Right lung (tissue), 5 donors: Measurements from ENCODE around the gene B4GALNT3. TPM values are rescaled to one million over a fixed set of nuclear protein-coding genes. Genes with fewer than 3 reads are reported as not detected.
A peak's percentile ranks its signal among the peaks of the same experiment; 100 is the strongest.

Experiments used
- DNase-seq, 2 donors: peaks; one replicate each; pipeline ENCODE4 v3.0.0-alpha.2; 2013
- polyA plus RNA-seq, 5 donors: library from polyadenylated mRNA; unstranded; fragments of 120-200 nt; gene quantifications; one replicate each; pipeline versions ENCODE4 v1.2.1 to v1.2.3, GENCODE V29; 2013; ENCODE audit warnings: inconsistent platforms in 1 of 5, low replicate concordance in 1 of 5; ENCODE audit not compliant: insufficient read length in 5 of 5, insufficient read depth in 1 of 5

Gene B4GALNT3
- polyA plus RNA-seq, 5 donors = 2.2 to 7.6 (median 4.4) TPM

DNA sequence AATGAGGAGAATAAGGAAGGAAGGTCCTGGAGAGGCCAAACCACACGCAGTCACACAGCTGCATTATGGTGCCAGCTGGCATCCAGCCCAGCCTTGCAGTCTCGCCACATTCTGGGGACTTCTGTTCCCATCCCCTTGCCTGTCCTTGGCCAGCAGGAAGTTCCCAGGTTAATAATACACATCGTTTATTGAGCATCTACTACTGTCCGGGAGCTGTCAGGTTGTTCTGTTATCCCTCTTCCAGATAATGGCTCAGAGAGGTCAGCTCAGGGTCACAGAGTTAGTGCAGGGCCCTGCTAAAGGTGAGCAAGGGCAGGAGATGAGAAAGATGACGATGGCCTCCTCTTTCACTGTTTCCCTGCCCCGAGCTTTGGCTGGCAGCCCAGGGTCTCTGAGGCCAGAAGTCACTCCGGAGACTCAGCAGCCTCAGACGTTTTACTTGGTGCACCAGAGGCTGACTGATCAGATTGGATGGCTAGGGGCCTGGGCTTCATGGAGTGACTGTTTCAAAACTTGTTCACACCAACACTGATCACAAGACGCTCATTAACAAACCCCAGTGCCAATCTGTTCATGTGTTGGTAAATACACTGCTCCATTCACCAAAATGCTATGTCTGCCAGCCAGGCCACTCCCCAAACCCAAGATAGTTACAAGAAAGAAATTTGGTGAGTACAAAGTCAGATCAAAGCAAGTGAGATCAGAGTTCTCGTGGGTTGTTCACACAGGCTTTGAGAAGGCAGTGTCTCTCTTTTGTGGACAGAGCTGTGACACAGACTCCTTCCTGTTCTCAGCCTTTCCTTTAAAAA is 79.2 kb downstream of the B4GALNT3 start:
- DNase-seq = peak; percentile 30 to 38

- DNase-seq = no peak
Measured at GRCh38 chr12:539540-540310, 80.0 kb downstream of the B4GALNT3 start.

DNA sequence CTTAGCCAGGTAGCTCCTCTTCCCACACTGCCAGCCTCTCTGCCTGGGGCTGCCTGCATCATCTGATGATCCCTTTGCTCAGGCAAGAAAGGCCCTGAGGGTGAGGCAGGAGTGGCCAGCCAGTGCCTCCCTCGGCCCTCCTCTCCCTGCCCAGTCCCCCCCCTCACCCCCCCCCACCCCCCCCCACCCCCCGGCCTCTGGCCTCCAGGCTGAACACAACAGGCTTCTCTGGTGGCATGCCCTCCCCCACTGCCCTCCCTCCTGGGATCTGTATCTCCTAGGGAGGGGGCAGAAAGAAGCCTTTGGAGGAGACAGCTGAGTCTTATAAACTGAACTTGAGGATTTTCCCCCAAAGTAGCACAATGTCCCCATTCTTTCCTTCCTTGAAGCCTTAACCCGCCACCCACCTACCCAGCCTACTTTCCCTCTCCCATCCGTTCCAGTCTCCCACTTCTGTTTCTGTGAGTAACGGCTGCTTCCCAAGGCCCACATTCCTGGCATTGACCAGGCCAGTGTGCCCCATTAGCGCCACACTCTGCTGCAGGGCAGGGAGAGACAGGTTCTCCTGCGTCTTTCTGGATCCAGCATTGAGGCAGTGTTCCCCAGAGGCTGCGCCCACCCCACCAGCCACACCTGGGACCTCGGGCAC is 82.1 kb downstream of the B4GALNT3 start:
- no peak for DNase-seq

DNA sequence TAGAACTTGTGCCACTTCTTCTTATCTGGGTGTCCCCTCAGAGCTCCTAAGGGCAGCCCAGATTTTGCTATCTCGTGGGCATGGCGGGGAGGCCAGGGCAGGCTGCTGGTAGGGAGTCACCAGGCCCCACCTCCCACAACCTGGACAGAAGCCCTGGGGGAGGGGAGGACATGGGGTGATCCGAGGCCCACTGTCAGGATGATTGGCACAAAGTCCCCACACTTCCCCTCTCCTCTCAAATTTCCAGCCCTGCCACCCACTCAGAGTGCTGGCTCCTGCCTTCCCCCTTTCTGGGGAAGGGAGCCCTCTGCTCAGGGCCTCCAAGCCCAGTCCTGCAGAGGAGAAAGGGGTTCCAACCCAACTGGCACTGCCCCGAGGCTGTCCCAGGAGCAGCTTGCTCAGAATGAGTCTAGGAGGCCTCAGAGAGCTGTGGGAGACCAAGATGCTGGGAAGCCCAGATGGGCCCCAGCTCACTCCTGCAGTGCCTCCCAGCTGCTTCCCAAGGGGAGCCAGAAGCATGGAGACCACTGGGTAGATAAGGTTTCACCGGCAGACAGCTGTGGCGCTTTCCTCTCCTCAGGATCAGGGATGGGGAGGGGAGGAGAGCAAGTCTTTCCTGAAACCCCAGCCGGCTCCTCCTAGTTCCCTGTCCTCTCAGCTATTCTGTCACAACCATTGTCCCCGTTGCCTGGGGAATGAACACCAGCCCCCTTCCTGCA is 82.8 kb downstream of the B4GALNT3 start:
- DNase-seq = no peak

DNA sequence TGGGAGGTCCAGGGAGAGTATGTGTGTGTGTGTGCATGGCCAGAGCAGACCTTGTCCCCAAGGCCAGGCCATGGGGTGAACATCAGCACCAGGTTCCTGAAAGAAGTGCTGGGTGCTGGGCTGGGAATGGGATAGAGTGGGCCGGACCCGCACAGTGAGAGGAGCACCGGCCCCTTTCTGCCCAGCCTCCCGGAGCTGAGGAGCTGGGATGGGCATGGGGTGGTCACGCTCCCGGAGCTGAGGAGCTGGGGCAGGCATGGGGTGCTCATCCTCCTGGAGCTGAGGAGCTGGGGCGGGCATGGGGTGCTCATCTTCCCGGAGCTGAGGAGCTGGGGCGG is 83.3 kb downstream of the B4GALNT3 start:
- DNase-seq = no peak

DNA sequence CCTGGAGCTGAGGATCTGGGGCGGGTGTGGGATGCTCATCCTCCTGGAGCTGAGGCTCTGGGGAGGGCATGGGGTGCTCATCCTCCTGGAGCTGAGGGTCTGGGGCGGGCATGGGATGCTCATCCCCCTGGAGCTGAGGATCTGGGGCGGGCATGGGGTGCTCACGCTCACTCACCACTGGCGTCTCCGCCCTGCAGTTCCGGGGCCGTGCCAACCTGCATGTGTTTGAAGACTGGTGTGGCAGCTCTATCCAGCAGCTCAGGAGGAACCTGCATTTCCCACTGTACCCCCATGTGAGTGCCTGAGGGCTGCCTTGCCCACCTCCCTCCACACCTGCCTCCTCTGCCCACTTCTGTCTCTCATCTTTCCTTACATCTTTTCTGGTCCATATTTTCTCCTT is 84.4 kb downstream of the B4GALNT3 start:
- DNase-seq = no peak

DNA sequence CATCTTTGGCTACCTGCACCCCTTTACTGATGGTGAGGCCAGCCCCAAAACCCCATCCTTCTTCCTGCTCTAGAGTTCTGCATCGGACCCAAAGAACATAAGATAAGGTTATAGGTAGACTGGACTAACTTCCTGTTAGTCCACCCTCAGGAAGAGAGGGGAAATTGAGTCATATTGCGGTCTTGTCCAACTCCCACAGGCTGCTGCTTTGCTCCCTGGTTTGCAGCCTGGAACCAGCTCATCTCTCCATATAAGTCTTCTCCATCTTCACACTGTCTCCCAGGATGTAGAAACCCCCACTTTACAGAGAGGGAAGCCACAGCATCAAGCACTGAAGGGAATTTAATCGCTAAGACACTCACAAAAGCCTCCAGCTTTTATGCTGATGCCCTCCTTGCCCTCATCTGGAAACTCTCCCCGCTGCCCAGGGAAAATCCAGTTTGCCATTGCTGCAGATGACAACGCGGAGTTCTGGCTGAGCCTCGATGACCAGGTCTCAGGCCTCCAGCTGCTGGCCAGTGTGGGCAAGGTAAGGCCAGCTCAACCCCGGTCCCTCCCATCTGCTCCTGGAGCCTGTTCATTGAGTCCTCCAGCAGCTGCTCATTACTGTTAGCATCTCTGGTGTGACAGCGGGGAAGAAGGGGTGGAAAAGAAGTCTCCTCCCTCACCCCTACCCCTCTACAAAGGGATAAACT is 85.3 kb downstream of the B4GALNT3 start:
- no peak for DNase-seq

GRCh38 chr12:545835-546234 is 86.1 kb downstream of the B4GALNT3 start:
- DNase-seq = no peak

GRCh38 chr12:546265-546919 is 86.7 kb downstream of the B4GALNT3 start:
- no peak for DNase-seq

DNA sequence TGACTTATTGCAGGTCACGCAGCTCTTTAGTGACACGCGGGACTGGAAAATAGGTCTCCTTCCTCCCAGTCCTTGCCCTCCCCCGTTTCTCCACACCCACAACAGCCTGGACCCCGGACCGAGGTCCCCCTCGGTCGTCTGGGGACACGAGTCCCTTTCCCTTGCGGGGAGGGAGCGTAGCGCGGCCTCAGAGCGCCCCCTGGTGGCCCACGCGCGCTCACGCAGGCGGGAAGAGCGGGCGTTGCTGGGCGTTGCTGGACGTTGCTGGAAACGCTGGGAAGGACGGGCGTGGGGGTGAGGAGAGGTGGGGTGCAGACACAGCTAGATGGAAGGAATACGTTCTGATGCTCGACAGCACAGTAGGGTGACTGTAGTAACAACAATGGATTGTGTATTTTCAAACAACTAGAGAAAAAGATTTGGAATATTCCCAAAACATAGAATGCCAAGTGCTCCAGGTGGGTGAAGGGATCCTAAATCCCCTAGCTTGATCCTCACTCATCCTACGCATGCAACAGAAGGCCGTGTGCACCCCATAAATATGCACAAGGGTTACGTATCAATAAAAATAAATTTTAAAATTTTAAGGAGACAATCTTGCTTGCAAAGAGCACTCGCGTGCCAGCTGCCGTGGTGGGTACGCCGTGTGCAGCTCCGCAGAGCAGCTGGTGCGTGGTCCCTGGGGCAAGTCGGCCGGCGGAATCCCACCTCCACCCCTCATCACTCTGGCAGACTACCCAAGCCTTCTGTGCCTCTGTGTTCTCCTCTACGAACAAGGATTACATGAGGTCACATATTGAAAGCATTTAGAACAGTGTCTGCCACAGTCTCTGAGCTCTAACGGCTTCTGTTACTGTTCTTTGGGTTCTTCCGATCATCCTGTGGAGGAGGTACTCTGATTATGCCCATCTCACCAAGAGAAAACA is 87.4 kb downstream of the B4GALNT3 start:
- peak in 1 of 2 donors; percentile 55 for DNase-seq

- DNase-seq = no peak
Measured at GRCh38 chr12:547883-548470, 88.2 kb downstream of the B4GALNT3 start.

GRCh38 chr12:549476-550082 is 89.8 kb downstream of the B4GALNT3 start:
- DNase-seq = no peak

GRCh38 chr12:550473-551260 is 90.9 kb downstream of the B4GALNT3 start:
- DNase-seq = no peak

GRCh38 chr12:552466-552865 is 92.7 kb downstream of the B4GALNT3 start:
- no peak for DNase-seq

GRCh38 chr12:553216-554000 is 93.7 kb downstream of the B4GALNT3 start:
- no peak for DNase-seq

DNA sequence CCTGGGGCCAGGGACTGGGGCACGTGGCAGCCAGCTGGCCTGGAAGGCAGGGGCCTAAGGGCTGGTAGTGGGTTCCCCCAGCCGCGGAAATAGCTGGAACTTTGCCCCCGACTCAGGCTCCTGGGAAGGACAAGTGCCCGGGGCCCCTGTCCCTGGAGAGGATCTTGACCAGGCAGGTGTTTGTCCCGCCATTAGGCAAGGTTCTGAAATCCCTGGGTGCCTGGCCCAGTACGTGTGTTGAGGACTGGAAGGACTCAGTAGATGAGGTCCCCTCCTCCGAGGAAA is 94.2 kb downstream of the B4GALNT3 start:
- no peak for DNase-seq

- DNase-seq = no peak
Measured at GRCh38 chr12:556498-556897, 96.8 kb downstream of the B4GALNT3 start.
